ENCODE measurements around the gene CHD9. TPM values are rescaled to one million over a fixed set of nuclear protein-coding genes. Genes with fewer than 3 reads are reported as not detected.

CHD9 gene
- total and polyA plus RNA-seq, 9 of the 15 experiments (the other 6 are each of a cell fraction or from before 2014, with no cell fraction given) = 29.0 to 69.3 (median 40.6) TPM

DNA sequence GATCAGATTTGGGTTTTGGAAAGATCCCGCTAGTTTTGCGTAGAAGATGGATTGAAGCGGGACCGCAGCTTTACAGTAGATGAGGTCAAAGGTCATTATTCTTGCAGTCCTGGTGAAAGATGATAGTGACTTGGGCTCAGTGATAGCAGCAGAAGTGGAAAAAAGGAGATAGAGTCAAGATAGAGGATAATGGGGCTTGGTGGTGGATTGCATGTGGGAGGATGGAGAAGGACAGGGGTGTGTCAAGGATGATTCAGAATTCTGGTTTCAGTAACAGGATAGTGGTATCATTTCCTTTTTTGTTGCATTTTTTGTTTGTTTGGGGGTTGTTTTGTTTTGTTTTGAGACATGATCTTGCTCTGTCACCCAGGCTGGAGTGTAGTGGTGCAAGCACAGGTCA, 30.7 kb upstream of the CHD9 start (continued):
- TF ChIP-seq, protein P1, sequence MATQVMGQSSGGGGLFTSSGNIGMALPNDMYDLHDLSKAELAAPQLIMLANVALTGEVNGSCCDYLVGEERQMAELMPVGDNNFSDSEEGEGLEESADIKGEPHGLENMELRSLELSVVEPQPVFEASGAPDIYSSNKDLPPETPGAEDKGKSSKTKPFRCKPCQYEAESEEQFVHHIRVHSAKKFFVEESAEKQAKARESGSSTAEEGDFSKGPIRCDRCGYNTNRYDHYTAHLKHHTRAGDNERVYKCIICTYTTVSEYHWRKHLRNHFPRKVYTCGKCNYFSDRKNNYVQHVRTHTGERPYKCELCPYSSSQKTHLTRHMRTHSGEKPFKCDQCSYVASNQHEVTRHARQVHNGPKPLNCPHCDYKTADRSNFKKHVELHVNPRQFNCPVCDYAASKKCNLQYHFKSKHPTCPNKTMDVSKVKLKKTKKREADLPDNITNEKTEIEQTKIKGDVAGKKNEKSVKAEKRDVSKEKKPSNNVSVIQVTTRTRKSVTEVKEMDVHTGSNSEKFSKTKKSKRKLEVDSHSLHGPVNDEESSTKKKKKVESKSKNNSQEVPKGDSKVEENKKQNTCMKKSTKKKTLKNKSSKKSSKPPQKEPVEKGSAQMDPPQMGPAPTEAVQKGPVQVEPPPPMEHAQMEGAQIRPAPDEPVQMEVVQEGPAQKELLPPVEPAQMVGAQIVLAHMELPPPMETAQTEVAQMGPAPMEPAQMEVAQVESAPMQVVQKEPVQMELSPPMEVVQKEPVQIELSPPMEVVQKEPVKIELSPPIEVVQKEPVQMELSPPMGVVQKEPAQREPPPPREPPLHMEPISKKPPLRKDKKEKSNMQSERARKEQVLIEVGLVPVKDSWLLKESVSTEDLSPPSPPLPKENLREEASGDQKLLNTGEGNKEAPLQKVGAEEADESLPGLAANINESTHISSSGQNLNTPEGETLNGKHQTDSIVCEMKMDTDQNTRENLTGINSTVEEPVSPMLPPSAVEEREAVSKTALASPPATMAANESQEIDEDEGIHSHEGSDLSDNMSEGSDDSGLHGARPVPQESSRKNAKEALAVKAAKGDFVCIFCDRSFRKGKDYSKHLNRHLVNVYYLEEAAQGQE (IDR thresholded peaks at IDR 0.05; ENCODE audit: borderline replicate concordance) = no peak
- TF ChIP-seq, protein P1 (CRISPR knock-in tag; IDR thresholded peaks at IDR 0.05; ENCODE audit: low read depth) = no peak
- peak; percentile 92 for TF ChIP-seq ARID1B (IDR thresholded peaks at IDR 0.05)
- TF ChIP-seq EHMT2 (IDR thresholded peaks at IDR 0.05) = 0 out of 2 replicates have a peak, but pooled peaks have one; percentile 49
- TF ChIP-seq, protein P2, sequence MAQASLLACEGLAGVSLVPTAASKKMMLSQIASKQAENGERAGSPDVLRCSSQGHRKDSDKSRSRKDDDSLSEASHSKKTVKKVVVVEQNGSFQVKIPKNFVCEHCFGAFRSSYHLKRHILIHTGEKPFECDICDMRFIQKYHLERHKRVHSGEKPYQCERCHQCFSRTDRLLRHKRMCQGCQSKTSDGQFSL (CRISPR knock-in tag; IDR thresholded peaks at IDR 0.05) = no peak
- TF ChIP-seq, protein P2 (tag; IDR thresholded peaks at IDR 0.05) = no peak
- no peak for TF ChIP-seq ERF (CRISPR knock-in tag; IDR thresholded peaks at IDR 0.05)
- no peak for TF ChIP-seq ZNF124 (CRISPR knock-in tag; IDR thresholded peaks at IDR 0.05)
- TF ChIP-seq CTBP1 (IDR thresholded peaks at IDR 0.05; ENCODE audit: borderline replicate concordance) = peak; percentile 92
- no peak for TF ChIP-seq XRCC3 (IDR thresholded peaks at IDR 0.05)
- no peak for TF ChIP-seq ZBTB17 (CRISPR knock-in tag; IDR thresholded peaks at IDR 0.05)
- TF ChIP-seq RCOR1 (IDR thresholded peaks at IDR 0.05; ENCODE audit: borderline replicate concordance in 1 of 2, low read depth in 2 of 2, low read length in 2 of 2) = peak in 1 of 2 experiments; percentile 81; a peak in 2 of 4 replicates
- TF ChIP-seq SMAD4 (CRISPR knock-in tag; conservative IDR thresholded peaks at IDR 0.05) = 0 out of 2 replicates have a peak, but pooled peaks have one; percentile 15
- TF ChIP-seq TAL1 (IDR thresholded peaks at IDR 0.05) = peak; percentile 80
- no peak for TF ChIP-seq ZNF644 (tag; IDR thresholded peaks at IDR 0.05; ENCODE audit: low read depth)
- peak; percentile 71 for TF ChIP-seq MTA2 (IDR thresholded peaks at IDR 0.05; ENCODE audit: low read depth)
- TF ChIP-seq, protein P3, sequence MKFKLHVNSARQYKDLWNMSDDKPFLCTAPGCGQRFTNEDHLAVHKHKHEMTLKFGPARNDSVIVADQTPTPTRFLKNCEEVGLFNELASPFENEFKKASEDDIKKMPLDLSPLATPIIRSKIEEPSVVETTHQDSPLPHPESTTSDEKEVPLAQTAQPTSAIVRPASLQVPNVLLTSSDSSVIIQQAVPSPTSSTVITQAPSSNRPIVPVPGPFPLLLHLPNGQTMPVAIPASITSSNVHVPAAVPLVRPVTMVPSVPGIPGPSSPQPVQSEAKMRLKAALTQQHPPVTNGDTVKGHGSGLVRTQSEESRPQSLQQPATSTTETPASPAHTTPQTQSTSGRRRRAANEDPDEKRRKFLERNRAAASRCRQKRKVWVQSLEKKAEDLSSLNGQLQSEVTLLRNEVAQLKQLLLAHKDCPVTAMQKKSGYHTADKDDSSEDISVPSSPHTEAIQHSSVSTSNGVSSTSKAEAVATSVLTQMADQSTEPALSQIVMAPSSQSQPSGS (CRISPR knock-in tag; IDR thresholded peaks at IDR 0.05) = no peak
- TF ChIP-seq SOX6 (IDR thresholded peaks at IDR 0.05) = peak; percentile 78
- TF ChIP-seq KDM1A (IDR thresholded peaks at IDR 0.05) = peak; percentile 75 to 79
- peak; percentile 79; the same call in 1 of the 2 replicates for TF ChIP-seq SMARCE1 (IDR thresholded peaks at IDR 0.05)
- TF ChIP-seq KLF16 (IDR thresholded peaks at IDR 0.05) = peak; percentile 63; the same call in 1 of the 2 replicates
